Measurements from ENCODE around the gene CCDC74A.
"Not testable (repeated sequence)": the region's sequence is repeated elsewhere in the genome, so short reads cannot be mapped to it uniquely, and the experiment has no call there.

CCDC74A gene

GRCh38 chr2:131517106-131517831 is 10.4 kb upstream of the CCDC74A start:
- no peak for ATAC-seq
- TF ChIP-seq OSR1 (CRISPR knock-in tag; IDR thresholded peaks at IDR 0.05) (no peak), CSRNP3 (CRISPR knock-in tag; IDR thresholded peaks at IDR 0.05) (no peak), GLIS3 (CRISPR knock-in tag; IDR thresholded peaks at IDR 0.05) (no peak), PATZ1 (CRISPR knock-in tag; IDR thresholded peaks at IDR 0.05; ENCODE audit: borderline replicate concordance) (no peak), POU6F1 (CRISPR knock-in tag; IDR thresholded peaks at IDR 0.05; ENCODE audit: borderline replicate concordance, low read depth) (no peak), ARNTL (CRISPR knock-in tag; IDR thresholded peaks at IDR 0.05; ENCODE audit: borderline replicate concordance, low read depth) (no peak), ZNF8 (CRISPR knock-in tag; IDR thresholded peaks at IDR 0.05) (no peak), RARB (CRISPR knock-in tag; IDR thresholded peaks at IDR 0.05) (no peak), ZFP3 (CRISPR knock-in tag; IDR thresholded peaks at IDR 0.05) (no peak), ESRRG (CRISPR knock-in tag; IDR thresholded peaks at IDR 0.05) (no peak)

GRCh38 chr2:131517856-131518255 is 9.8 kb upstream of the CCDC74A start:
- ATAC-seq = not testable (repeated sequence)

- not testable (repeated sequence) for ATAC-seq
Observed at GRCh38 chr2:131518531-131518930, 9.2 kb upstream of the CCDC74A start.

GRCh38 chr2:131519466-131519865 is 8.2 kb upstream of the CCDC74A start:
- no peak for ATAC-seq
- no peak for TF ChIP-seq SNAI2 (CRISPR knock-in tag; IDR thresholded peaks at IDR 0.05)
- TF ChIP-seq ZFP30 (CRISPR knock-in tag; IDR thresholded peaks at IDR 0.05) = no peak
- no peak for TF ChIP-seq PPARA (CRISPR knock-in tag; IDR thresholded peaks at IDR 0.05; ENCODE audit: borderline replicate concordance)
- TF ChIP-seq PATZ1 (CRISPR knock-in tag; IDR thresholded peaks at IDR 0.05; ENCODE audit: borderline replicate concordance) = no peak
- no peak for TF ChIP-seq TCF4 (CRISPR knock-in tag; IDR thresholded peaks at IDR 0.05; ENCODE audit: borderline replicate concordance)
- no peak for TF ChIP-seq POU6F1 (CRISPR knock-in tag; IDR thresholded peaks at IDR 0.05; ENCODE audit: borderline replicate concordance, low read depth)
- no peak for TF ChIP-seq CREB5 (CRISPR knock-in tag; IDR thresholded peaks at IDR 0.05; ENCODE audit: low read depth)
- TF ChIP-seq BACH2 (CRISPR knock-in tag; IDR thresholded peaks at IDR 0.05; ENCODE audit: borderline replicate concordance) = no peak
- TF ChIP-seq ZNF565 (CRISPR knock-in tag; conservative IDR thresholded peaks at IDR 0.05; ENCODE audit: low read depth) = no peak
- no peak for TF ChIP-seq ARNTL (CRISPR knock-in tag; IDR thresholded peaks at IDR 0.05; ENCODE audit: borderline replicate concordance, low read depth)
- no peak for TF ChIP-seq ZNF70 (CRISPR knock-in tag; IDR thresholded peaks at IDR 0.05)
- TF ChIP-seq OSR1 (CRISPR knock-in tag; IDR thresholded peaks at IDR 0.05) = no peak
- no peak for TF ChIP-seq ESRRG (CRISPR knock-in tag; IDR thresholded peaks at IDR 0.05)
- TF ChIP-seq TSHZ2 (CRISPR knock-in tag; IDR thresholded peaks at IDR 0.05) = no peak
- no peak for TF ChIP-seq GLIS3 (CRISPR knock-in tag; IDR thresholded peaks at IDR 0.05)

GRCh38 chr2:131519871-131520470 is 7.7 kb upstream of the CCDC74A start:
- ATAC-seq = not testable (repeated sequence)
